GM18867 (cell line): Measurements from ENCODE around the gene MARCKS.
"Not testable (repeated sequence)": the region's sequence is repeated elsewhere in the genome, so short reads cannot be mapped to it uniquely, and the experiment has no call there.

Experiments
- ATAC-seq: cut with Tn5 transposase; IDR thresholded peaks from one replicate; pipeline ENCODE4 v1.9.1; 2021; ENCODE audit warnings: mild to moderate bottlenecking, moderate library complexity; ENCODE audit not compliant: unreplicated experiment

MARCKS gene

DNA sequence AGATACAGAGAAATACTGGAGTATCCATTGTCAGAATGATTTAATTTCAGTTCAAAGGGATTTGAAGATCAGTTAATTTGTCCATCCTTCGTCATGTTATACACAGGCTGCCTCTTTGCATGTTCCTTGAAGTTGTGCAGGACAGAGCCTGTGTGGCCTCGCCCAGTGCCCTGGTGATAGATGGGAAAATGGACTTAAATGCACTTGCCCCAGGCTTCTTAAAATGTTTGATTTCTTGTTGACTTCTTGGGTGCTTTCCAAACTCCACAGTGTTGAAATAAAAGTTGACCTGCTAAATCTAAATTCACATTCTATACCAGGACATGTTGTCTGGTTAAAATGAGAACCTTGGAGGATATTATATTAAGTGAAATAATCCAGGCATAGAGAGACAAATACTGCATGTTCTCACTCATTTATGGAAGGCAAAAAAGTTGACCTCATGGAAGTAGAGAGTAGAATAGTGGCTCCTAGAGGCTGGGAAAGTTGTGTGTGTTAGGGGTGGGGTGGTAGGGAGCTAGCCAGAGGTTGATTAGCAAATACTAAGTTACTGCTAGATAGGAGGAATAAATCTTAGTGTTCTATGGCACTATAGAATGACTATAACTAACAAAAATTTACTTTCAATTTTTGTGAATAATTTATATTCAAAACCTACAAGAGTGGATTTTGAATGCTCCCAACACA is 25.3 kb downstream of the MARCKS start:
- no peak for ATAC-seq

- no peak for ATAC-seq
Measured at GRCh38 chr6:113884011-113884410, 26.9 kb downstream of the MARCKS start.

- ATAC-seq = no peak
Measured at GRCh38 chr6:113886512-113886911, 29.4 kb downstream of the MARCKS start.

- no peak for ATAC-seq
Measured at GRCh38 chr6:113888493-113888892, 31.3 kb downstream of the MARCKS start.

DNA sequence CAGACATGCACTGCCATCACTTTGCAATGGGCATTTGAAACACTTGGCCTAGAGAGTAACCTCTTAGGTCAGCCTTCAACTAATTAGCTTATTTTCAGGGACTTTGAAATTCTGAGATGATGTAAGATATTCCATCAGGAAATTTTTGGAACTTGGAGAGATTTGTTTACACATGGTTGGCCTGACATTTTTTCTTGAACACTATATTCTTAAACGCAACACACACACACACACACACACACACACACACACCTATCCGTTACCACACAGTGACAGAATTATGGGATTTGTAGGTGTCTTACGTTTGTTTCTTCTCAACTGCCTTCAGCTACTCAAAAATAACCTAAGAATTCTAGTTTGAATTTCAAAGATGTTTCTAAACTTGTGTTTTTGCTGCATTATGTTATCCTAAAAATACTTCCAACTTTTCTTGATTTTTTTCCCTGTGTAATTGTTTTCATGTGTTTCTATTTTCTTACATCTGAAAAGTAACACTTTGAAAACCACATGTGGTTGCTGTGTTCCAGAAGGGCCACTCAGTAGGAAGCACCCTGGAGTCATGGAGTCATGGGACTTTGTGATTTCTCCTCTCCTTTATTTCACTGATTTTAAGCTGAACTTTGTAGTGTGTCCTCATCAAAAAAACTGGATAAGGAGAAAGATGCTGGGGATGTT is 31.9 kb downstream of the MARCKS start:
- ATAC-seq = no peak

- ATAC-seq = no peak
Measured at GRCh38 chr6:113893451-113893850, 36.3 kb downstream of the MARCKS start.

DNA sequence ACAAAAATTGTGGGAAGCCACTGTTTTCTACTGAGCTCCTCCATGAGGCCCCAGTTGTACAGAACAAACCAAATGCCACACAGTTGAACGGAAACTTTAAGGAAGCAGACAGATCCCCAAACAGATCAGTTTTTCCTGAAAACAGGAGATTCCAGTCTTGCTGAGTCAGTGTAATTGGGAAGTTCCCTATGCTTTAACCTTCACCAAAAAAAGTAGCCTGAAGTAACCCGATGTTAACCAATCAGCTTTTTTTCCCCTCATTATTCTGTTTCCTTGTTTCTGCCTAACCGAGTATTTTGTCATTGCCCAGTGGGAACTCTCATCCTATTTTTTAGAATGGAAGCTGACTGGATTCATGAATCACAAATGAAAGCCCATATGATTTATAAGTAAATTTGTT is 36.7 kb downstream of the MARCKS start:
- ATAC-seq = no peak

DNA sequence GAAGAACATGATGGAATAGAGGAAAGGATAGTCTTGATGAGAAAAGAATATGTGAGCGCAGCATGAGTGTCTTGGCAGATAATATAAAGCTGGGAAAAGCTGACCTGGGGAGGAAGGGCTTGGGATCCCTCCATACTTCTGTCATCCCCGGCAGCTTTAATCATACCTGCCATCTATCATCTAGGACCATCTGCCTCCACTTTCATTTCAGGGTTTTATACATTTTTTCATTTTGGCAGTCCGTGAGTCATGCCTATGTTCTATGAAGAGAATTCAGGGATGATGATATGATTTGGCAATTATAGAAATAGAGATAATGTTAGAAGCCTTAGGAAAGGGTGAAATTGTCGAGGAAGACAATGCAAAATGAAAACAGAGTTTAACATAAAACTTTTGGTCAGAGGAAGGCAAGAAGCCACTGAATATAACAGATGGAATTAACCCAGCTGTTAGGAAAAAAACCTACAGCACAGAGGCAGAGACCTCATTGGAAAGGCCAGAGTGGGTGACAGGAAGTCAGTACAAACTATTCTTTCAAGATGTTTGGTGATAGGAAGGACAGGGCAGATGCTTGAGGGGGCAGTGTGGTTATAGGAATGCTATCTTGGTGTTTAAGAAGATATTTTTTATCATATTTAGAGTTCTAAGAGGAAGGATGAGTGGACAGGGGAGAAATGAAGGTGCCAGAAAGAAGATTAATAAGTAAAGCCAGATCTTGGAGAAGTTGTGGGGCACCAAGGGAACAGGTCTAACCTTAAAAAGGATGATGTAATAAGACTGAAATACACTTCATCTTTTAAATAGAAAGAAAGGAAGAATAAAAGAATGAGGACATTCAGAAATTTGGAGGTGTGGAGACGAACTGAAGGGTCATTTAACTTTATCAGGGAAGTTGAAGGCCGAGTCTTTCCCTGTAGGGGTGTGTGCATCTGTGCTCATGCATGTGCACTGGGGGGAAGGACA is 37.8 kb downstream of the MARCKS start:
- ATAC-seq = no peak

GRCh38 chr6:113901482-113901881 is 44.3 kb downstream of the MARCKS start:
- ATAC-seq = no peak

DNA sequence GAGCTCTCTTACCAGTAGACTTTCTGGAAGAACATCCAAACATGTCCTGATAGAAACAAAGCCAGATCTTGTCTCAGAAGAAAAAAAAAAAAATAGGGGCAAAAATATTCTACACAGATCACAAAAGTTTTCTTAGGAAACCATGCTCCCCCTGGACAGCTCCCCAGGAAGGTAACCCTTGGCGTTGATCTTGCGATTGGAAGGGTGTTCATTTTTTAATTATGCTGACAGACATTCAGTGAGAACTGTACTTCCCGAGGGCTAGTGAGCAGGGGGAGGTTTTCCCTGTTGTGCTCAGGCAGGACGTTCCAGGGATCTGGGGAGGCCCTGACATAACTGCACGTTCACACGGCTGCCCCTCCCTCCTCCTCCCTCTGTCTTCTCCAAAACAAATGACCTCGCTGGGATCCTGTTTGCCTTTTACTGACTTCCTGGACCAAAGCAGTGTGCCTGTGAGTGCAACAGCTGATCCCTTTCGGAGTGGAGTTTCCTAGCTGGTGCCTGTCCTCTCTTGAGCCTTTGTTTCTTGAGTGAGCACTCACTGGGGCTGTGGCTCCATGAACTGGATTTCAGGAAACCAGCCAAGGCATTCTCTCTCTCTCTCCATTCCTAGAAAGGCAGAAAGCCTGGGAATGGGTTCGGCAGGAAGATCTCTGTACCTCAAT is 46.7 kb downstream of the MARCKS start:
- no peak for ATAC-seq

GRCh38 chr6:113907102-113907815 is 50.1 kb downstream of the MARCKS start:
- ATAC-seq = no peak

GRCh38 chr6:113908801-113909200 is 51.7 kb downstream of the MARCKS start:
- ATAC-seq = no peak

DNA sequence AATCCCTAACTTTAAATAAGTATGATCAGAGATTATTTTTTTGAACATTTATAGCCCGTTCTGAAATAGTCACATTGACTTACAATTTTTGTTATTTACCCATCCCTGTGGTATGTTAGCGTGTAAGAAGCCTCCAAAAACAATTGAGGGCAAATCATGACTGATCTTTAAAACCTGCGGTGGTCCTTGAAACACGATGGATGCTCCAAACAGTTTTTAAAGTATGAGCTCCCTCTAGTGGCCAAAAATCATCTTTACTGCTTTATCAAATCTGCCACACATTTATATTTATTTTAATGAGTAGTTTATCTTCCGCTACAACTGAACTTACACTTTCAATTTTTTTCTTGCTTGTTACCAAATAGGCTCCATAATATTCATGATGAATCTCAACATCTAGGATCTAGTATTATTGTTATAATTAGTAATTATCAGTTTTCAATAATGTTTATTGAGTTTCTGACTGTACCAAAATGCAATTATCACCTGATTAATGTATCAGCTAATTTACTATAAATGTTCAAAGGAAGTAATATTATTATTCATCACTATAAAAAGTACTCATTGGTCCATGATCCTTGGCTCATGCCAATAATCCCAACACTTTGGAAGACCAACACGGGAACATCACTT is 52.2 kb downstream of the MARCKS start:
- peak; percentile 74 for ATAC-seq

GRCh38 chr6:113910285-113910684 is 53.1 kb downstream of the MARCKS start:
- ATAC-seq = not testable (repeated sequence)
